Central memory CD8-positive, alpha-beta T cell (primary cell): Measurements from ENCODE around the gene PAMR1.

Experiments
- ATAC-seq: fragments of 150-1000 bp; cut with Tn5 transposase; replicated peaks from 2 replicates; pipeline ENCODE4 v1.10.0; 2022; ENCODE audit warnings: mild to moderate bottlenecking, moderate FRiP score, moderate number of reproducible peaks; ENCODE audit not compliant: poor library complexity, severe bottlenecking; ENCODE audit errors: extremely low read depth
- DNase-seq, 2 donors: peaks; one replicate each; pipeline ENCODE4 v3.0.0; 2021; ENCODE audit warnings: low spot score in 2 of 2
- H3K27ac Mint-ChIP-seq: one replicate; pipeline ENCODE4 v1.8.0; 2022; ENCODE audit warnings: low read depth, mild to moderate bottlenecking, moderate library complexity, mixed read lengths
- H3K27me3 Mint-ChIP-seq: one replicate; pipeline ENCODE4 v1.8.0; 2022; ENCODE audit warnings: mixed read lengths
- H3K36me3 Mint-ChIP-seq: one replicate; pipeline ENCODE4 v1.8.0; 2022; ENCODE audit warnings: mild to moderate bottlenecking, moderate library complexity, mixed read lengths; ENCODE audit not compliant: insufficient read depth
- H3K4me1 Mint-ChIP-seq: one replicate; pipeline ENCODE4 v1.8.0; 2022; ENCODE audit warnings: mixed read lengths
- H3K4me3 Mint-ChIP-seq: one replicate; pipeline ENCODE4 v1.8.0; 2022; ENCODE audit warnings: mild to moderate bottlenecking, moderate library complexity, mixed read lengths
- H3K9me3 Mint-ChIP-seq: one replicate; pipeline ENCODE4 v1.8.0; 2022; ENCODE audit warnings: mixed read lengths

PAMR1 gene

DNA sequence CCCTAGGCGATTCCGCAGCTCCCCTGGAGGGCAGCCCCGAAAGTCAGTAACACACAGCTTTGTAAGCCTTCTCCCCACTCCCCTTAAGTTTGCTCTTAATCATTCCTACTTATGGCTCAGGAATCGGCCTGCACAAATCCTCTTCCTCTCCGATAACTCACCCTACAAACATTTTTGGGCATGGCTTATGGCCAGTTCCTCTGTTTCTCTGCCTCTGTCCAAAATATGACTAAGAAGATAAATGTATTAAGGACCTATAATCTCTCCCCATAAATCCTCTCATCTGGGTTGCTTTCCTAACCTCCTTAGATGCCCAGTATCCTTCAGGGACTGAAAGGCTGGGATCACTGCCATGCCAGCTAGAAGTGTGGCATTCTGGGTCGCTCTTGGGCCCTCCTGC lies 41.0 kb downstream of the PAMR1 start:
- no peak overlapping the region for H3K27ac Mint-ChIP-seq
- peaks cover 69% of the 10 kb centered on the region for H3K27me3 Mint-ChIP-seq
- DNase-seq (no peak), ATAC-seq (no peak)
- H3K4me1 Mint-ChIP-seq = no peaks in the 10 kb centered on the region
- H3K36me3 Mint-ChIP-seq = no peaks in the 10 kb centered on the region
- no peak overlapping the region for H3K4me3 Mint-ChIP-seq
- no peaks in the 10 kb centered on the region for H3K9me3 Mint-ChIP-seq

DNA sequence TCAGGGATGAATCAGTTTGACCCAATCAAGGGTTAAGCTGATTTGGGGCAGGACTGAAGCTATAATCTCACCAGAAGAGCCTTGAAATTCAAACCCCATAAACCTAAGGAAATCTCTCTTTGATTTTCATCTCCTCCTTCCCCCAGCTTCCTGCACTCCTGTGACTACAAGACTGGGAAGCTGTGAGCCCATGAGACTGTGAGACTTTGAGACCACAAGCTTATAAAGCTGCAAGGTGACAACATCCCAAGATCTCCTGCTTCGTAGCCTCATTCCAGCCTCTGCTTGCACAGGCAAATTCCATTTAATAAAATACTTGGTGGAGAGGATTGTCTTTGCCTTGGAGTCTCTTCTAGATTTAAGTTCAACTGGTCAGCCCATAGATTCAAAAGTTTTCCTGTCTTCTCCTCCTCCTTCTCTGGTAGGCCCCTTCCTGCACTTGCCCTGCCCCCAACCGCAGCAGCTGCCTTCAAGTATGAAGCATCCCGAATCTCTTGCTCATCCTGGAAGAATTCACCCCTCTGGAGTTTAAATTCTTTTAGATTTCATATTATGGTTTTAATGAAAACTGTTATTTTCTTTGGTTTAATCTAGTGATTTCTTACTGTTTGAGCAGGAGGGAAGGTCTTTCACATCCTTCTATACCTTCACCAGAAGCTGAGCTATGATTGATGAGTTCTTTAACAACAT lies 42.1 kb downstream of the PAMR1 start:
- Mint-ChIP-seq H3K36me3 (no peaks in the 10 kb centered on the region), H3K4me3 (no peak overlapping the region), H3K27ac (no peak overlapping the region), H3K27me3 (peaks cover 78% of the 10 kb centered on the region), H3K4me1 (no peaks in the 10 kb centered on the region), H3K9me3 (no peaks in the 10 kb centered on the region)
- DNase-seq (no peak), ATAC-seq (no peak)

DNA sequence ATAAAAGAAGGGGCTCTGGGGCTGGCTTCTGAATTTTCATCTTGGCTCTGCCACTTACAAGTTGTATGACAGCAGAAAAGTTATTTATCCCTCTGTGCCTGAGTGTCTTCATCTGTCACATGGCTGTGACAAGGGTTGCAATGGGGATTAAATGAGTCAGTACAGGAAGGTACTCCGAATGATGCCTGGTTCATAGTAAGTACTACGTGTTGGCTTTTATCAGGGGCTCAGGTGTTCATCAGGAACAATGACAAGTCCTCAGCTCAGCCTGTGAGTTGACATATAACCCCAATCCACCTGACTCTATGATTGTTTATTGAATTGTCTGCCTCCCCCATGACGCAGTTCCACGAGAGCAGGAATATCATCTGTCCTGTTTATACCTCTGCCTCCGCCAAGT lies 45.7 kb downstream of the PAMR1 start:
- peaks cover 85% of the 10 kb centered on the region for H3K27me3 Mint-ChIP-seq
- no peaks in the 10 kb centered on the region for H3K36me3 Mint-ChIP-seq
- H3K4me1 Mint-ChIP-seq = no peaks in the 10 kb centered on the region
- no peaks in the 10 kb centered on the region for H3K9me3 Mint-ChIP-seq
- no peak overlapping the region for H3K4me3 Mint-ChIP-seq
- ATAC-seq (no peak), DNase-seq (no peak)
- no peak overlapping the region for H3K27ac Mint-ChIP-seq

DNA sequence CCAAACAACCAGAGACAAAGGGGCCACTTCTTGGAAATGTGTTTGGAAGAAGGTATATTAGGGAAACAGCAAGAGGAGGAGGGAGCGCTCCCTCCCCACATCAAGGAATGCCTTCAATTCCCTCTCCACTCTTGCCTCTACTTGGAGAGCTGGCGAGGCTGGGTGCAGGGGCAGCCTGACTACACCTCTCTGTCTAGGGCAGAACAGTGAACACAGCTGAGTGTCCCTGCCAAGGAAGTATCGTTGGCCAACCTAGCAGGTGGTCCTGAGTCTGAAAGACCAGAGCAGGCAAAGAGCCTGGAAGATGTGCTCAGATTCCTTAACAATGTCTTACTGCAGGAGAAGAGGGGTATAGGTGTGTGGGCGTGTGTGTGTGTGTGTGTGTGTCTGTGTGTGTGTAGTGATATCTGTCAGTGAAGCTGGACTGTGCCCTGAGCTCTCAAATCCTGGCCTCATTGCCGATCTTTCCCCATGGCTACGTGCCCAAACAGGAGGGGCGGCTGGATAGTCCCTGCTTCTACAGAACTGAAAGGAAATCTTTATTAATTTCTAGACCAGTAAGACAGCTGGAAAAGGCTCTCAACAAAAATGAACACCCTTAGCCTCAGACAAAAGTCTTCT lies 46.8 kb downstream of the PAMR1 start:
- H3K9me3 Mint-ChIP-seq = no peaks in the 10 kb centered on the region

DNA sequence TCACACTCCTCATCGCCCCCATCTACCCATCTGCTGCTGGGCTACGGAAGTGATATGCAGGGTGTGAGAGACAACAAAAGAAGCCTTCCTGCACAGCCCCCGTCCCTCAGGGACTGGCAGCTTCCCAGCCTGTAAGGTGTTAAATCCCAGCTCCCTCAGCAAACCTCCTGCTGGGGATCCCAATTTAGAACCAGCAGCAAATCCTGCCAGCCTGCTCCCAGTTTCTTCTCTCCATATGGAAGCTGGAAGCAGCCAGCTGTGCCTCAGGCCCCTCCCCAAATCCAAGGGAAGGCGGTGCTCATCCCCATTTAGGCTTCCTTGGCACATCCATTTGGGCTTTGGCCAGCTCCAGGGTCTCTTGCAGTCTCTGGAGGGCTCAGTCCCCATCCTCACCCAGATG lies 47.5 kb downstream of the PAMR1 start:
- DNase-seq (no peak), ATAC-seq (no peak)
- Mint-ChIP-seq H3K27ac (no peak overlapping the region), H3K4me3 (no peak overlapping the region), H3K27me3 (peaks cover 70% of the 10 kb centered on the region), H3K36me3 (no peaks in the 10 kb centered on the region), H3K9me3 (no peaks in the 10 kb centered on the region), H3K4me1 (no peaks in the 10 kb centered on the region)

More for the DNA sequence above, 46.8 kb downstream of the PAMR1 start:
- Mint-ChIP-seq H3K4me3 (no peak overlapping the region), H3K27ac (no peak overlapping the region), H3K4me1 (no peaks in the 10 kb centered on the region), H3K36me3 (no peaks in the 10 kb centered on the region), H3K27me3 (peaks cover 73% of the 10 kb centered on the region)
- no peak for DNase-seq
- no peak for ATAC-seq

DNA sequence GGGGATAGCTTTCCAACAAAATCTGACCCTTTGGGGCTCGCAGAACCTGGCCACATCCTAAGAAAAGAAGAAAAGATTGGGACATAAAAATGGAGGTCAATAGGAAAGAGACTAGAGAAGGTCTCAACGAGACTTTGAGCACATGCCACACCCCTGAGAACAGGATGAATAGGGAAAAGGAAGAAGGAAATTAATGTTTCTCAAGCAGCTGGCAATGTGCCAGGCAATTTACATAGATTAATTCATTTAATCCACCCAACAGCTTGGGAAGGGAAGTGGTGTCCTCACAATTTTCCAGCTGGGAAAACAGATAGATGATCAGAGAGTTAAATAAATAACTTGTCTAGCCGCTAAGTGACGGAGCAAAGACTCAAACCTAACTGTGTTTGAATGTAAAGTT lies 50.7 kb downstream of the PAMR1 start:
- ATAC-seq (no peak), DNase-seq (no peak)
- no peaks in the 10 kb centered on the region for H3K9me3 Mint-ChIP-seq
- H3K4me1 Mint-ChIP-seq = no peaks in the 10 kb centered on the region
- no peak overlapping the region for H3K27ac Mint-ChIP-seq
- H3K36me3 Mint-ChIP-seq = no peaks in the 10 kb centered on the region
- no peak overlapping the region for H3K4me3 Mint-ChIP-seq
- H3K27me3 Mint-ChIP-seq = peaks cover 65% of the 10 kb centered on the region

GRCh38 chr11:35473795-35474374 lies 51.5 kb downstream of the PAMR1 start:
- Mint-ChIP-seq H3K9me3 (no peaks in the 10 kb centered on the region), H3K4me3 (no peak overlapping the region), H3K27me3 (peaks cover 65% of the 10 kb centered on the region), H3K27ac (no peak overlapping the region), H3K36me3 (no peaks in the 10 kb centered on the region), H3K4me1 (no peaks in the 10 kb centered on the region)
- DNase-seq (no peak), ATAC-seq (no peak)

DNA sequence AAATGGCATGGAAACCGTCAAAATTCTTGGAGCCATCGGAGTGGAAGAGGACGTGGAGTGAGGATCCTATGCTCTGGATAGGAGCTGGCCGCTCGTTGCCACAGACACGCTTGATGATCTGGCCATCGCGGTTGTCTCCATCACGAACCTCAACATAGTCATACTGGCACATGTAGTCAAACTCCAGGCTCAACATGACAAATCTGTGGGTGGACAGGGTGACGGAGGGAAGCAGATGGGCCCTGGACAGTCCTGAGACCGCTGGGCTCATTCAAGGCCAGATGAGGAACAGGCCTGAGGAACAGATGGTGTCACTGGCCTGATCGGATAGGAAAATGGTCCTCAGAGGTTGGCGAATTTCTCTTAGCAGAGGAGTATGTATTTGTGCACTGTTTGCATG lies 54.8 kb downstream of the PAMR1 start:
- DNase-seq = no peak
- Mint-ChIP-seq H3K27me3 (peaks cover 66% of the 10 kb centered on the region), H3K4me1 (no peaks in the 10 kb centered on the region), H3K36me3 (no peaks in the 10 kb centered on the region), H3K27ac (no peak overlapping the region), H3K9me3 (no peaks in the 10 kb centered on the region), H3K4me3 (no peak overlapping the region)
- no peak for ATAC-seq

DNA sequence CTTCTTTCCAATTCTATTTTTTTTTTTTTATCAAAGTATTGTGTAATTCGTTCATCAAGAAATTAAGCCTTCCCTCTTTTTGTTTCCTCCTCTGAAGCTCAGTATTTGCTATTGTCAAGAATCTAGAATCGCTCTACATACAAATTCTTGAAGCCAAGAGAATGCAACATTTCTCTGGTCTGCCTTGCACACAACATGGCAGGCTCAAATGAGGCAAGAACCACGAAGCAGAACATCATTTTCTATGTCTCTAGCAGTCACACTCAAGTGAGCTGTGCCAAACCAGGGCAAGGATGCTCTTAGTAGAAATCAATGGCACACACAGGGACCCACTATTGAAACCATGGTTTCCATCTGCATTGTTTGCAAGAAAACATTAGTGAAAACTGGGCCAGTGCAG lies 59.4 kb downstream of the PAMR1 start:
- Mint-ChIP-seq H3K9me3 (no peaks in the 10 kb centered on the region), H3K27me3 (peaks cover 72% of the 10 kb centered on the region), H3K36me3 (no peaks in the 10 kb centered on the region), H3K4me3 (no peak overlapping the region), H3K4me1 (no peaks in the 10 kb centered on the region), H3K27ac (no peak overlapping the region)
- DNase-seq = no peak
- ATAC-seq = no peak

DNA sequence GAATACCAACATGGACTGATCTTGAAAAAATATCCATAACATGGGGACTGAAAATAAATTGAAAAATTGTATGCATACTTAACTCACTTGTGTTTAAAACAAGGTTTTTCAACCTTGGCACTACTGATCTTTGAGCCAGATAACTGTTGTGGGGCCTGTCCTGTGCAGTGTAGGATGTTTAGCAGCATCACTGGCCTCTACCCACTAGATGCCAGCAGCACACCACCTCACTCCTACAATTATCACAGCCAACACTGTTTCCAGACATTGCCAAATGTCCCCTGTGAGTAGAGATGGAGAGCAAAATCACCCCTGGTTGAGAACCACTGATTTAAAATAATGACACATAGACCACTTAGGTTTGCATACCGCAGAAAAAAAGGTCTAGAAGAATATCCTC lies 61.1 kb downstream of the PAMR1 start:
- no peaks in the 10 kb centered on the region for H3K9me3 Mint-ChIP-seq
- no peak overlapping the region for H3K4me3 Mint-ChIP-seq
- H3K27me3 Mint-ChIP-seq = peaks cover 68% of the 10 kb centered on the region
- H3K4me1 Mint-ChIP-seq = no peaks in the 10 kb centered on the region
- H3K27ac Mint-ChIP-seq = no peak overlapping the region
- no peak for DNase-seq
- no peaks in the 10 kb centered on the region for H3K36me3 Mint-ChIP-seq
- ATAC-seq = no peak

- Mint-ChIP-seq H3K4me1 (no peaks in the 10 kb centered on the region), H3K27ac (no peak overlapping the region), H3K9me3 (no peaks in the 10 kb centered on the region), H3K36me3 (peaks cover 1% of the 10 kb centered on the region), H3K4me3 (no peak overlapping the region), H3K27me3 (peaks cover 65% of the 10 kb centered on the region)
- no peak for DNase-seq
- no peak for ATAC-seq
Observed at GRCh38 chr11:35463331-35463751, 62.1 kb downstream of the PAMR1 start.

DNA sequence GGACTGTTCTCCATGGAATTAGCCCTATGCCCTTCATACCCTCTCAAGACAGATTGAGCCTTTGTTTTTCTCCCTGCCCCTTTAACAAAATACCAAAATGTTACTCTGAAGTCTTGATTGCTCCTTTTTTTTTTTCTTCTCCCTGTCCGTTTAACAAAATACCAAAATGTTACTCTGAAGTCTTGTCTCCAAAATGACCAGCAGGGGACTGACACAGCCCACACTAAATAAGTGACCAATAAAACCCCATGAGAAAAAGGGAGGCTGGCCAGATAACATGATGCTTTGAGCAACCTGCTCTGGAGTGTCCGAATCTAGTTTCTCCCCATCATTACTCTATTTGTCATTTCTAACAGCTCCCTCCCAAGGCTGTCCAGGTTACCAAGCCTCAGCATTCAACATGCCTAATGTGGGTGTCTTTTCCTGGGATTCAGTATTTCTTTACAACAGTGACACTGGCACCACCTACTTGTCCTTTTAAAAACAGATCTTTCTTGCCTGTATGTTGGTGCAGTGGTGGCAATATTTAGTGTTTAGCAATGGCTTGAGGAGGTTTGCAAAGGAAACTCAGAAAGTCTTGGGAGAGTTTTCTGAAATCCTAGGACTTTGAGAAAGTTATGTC lies 63.4 kb downstream of the PAMR1 start:
- ATAC-seq (no peak), DNase-seq (no peak)
- H3K27me3 Mint-ChIP-seq = peaks cover 60% of the 10 kb centered on the region
- H3K4me1 Mint-ChIP-seq = no peaks in the 10 kb centered on the region
- H3K9me3 Mint-ChIP-seq = no peaks in the 10 kb centered on the region
- no peak overlapping the region for H3K4me3 Mint-ChIP-seq
- H3K27ac Mint-ChIP-seq = no peak overlapping the region
- peaks cover 1% of the 10 kb centered on the region for H3K36me3 Mint-ChIP-seq

DNA sequence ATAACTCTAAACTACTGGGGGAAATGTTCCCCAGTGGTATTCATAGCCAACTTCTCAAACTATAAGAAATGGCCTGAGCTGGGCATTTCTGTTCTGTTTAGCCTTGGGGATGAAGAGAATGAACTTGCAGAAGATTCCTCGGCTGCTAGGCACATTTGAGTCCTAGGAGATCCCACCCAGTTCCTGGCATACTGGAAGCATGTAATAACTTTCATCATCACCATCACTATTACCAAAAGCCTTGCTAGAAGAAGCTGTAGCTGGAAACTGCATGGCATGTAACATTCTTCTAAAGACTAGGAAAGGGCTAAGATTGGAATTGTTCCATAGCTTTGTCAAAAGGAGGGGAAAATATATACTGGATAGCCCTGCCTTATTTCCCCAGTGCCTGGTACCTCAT lies 65.9 kb downstream of the PAMR1 start:
- no peaks in the 10 kb centered on the region for H3K9me3 Mint-ChIP-seq
- no peaks in the 10 kb centered on the region for H3K4me1 Mint-ChIP-seq
- no peak overlapping the region for H3K27ac Mint-ChIP-seq
- no peak for DNase-seq
- peaks cover 1% of the 10 kb centered on the region for H3K36me3 Mint-ChIP-seq
- ATAC-seq = no peak
- no peak overlapping the region for H3K4me3 Mint-ChIP-seq
- H3K27me3 Mint-ChIP-seq = peaks cover 72% of the 10 kb centered on the region
